H9 (cell line): ENCODE data around the gene MON1A. TPM values are rescaled to one million over a fixed set of nuclear protein-coding genes. Genes with fewer than 3 reads are reported as not detected.

Experiments
- DNase-seq: peaks from one replicate; pipeline ENCODE4 v3.0.0-alpha.2; 2017
- H2AFZ ChIP-seq: one replicate; pipeline ENCODE4 v1.6.1; 2013; ENCODE audit warnings: mild to moderate bottlenecking, low read length, control low read depth, moderate library complexity
- H2AK5ac ChIP-seq: 2 replicates; pipeline ENCODE4 v1.6.1; 2013; ENCODE audit warnings: low read length, control low read depth, mixed read lengths; ENCODE audit not compliant: insufficient read length
- H2BK120ac ChIP-seq: one replicate; pipeline ENCODE4 v1.6.1; 2013; ENCODE audit warnings: low read depth, mild to moderate bottlenecking, low read length, control low read depth, inconsistent platforms; ENCODE audit not compliant: poor library complexity, severe bottlenecking
- H2BK12ac ChIP-seq: 2 replicates; pipeline ENCODE4 v1.6.1; 2013; ENCODE audit warnings: low read length, control low read depth, mixed read lengths, low read depth; ENCODE audit not compliant: insufficient read length
- H2BK15ac ChIP-seq: 2 replicates; pipeline ENCODE4 v1.6.1; 2013; ENCODE audit warnings: low read depth, low read length, control low read depth
- H2BK20ac ChIP-seq: one replicate; pipeline ENCODE4 v1.6.1; 2013; ENCODE audit warnings: low read depth, mild to moderate bottlenecking, low read length, control low read depth, inconsistent platforms; ENCODE audit not compliant: poor library complexity, severe bottlenecking
- H2BK5ac ChIP-seq: 2 replicates; pipeline ENCODE4 v1.6.1; 2013; ENCODE audit warnings: low read length, control low read depth, mixed read lengths; ENCODE audit not compliant: insufficient read length
- H3K14ac ChIP-seq: 2 replicates; pipeline ENCODE4 v1.6.1; 2013; ENCODE audit warnings: low read length, control low read depth; ENCODE audit not compliant: insufficient read depth
- H3K18ac ChIP-seq: 2 replicates; pipeline ENCODE4 v1.6.1; 2013; ENCODE audit warnings: low read depth, mild to moderate bottlenecking, mixed read lengths, low read length, control low read depth; ENCODE audit not compliant: insufficient read length
- H3K23ac ChIP-seq: 2 replicates; pipeline ENCODE4 v1.6.1; 2013; ENCODE audit warnings: low read length, control low read depth, mixed read lengths, low read depth; ENCODE audit not compliant: insufficient read length
- H3K23me2 ChIP-seq: 2 replicates; pipeline ENCODE4 v1.6.1; 2013; ENCODE audit warnings: low read depth, mild to moderate bottlenecking, mixed read lengths, low read length, control low read depth; ENCODE audit not compliant: insufficient read length, poor library complexity, severe bottlenecking
- H3K27ac ChIP-seq: 2 replicates; pipeline ENCODE4 v1.5.1; 2013; ENCODE audit warnings: low read length, control low read depth, mixed read lengths, low read depth; ENCODE audit not compliant: insufficient read length
- H3K27me3 ChIP-seq: 2 replicates; pipeline ENCODE4 v1.6.1; 2013; ENCODE audit warnings: low read length, control low read depth, inconsistent platforms; ENCODE audit not compliant: insufficient read depth
- H3K4ac ChIP-seq: 2 replicates; pipeline ENCODE4 v1.6.1; 2013; ENCODE audit warnings: low read depth, mild to moderate bottlenecking, control low read depth, inconsistent platforms, low read length, moderate library complexity
- H3K4me1 ChIP-seq: 2 replicates; pipeline ENCODE4 v1.6.1; 2013; ENCODE audit warnings: low read length, control low read depth, inconsistent platforms; ENCODE audit not compliant: insufficient read depth
- H3K4me2 ChIP-seq: 2 replicates; pipeline ENCODE4 v1.6.1; 2013; ENCODE audit warnings: low read length, control low read depth, mixed read lengths; ENCODE audit not compliant: insufficient read length, insufficient read depth
- H3K56ac ChIP-seq: 2 replicates; pipeline ENCODE4 v1.6.1; 2013; ENCODE audit warnings: low read depth, mild to moderate bottlenecking, mixed read lengths, low read length, control low read depth; ENCODE audit not compliant: insufficient read length
- H3K79me1 ChIP-seq: 2 replicates; pipeline ENCODE4 v1.6.1; 2013; ENCODE audit warnings: low read depth, mild to moderate bottlenecking, moderate library complexity, low read length, control low read depth, inconsistent platforms; ENCODE audit not compliant: insufficient read depth, poor library complexity, severe bottlenecking
- H3K79me2 ChIP-seq: 2 replicates; pipeline ENCODE4 v1.6.1; 2013; ENCODE audit warnings: low read length, control low read depth, inconsistent platforms; ENCODE audit not compliant: insufficient read depth
- H3K9ac ChIP-seq: 2 replicates; pipeline ENCODE4 v1.6.1; 2013; ENCODE audit warnings: low read length, control low read depth, mixed read lengths; ENCODE audit not compliant: insufficient read length; ENCODE audit errors: extremely low read depth
- H3K9me3 ChIP-seq: one replicate; pipeline ENCODE4 v1.6.1; 2013; ENCODE audit warnings: low read depth, low read length, inconsistent platforms; ENCODE audit not compliant: control insufficient read depth
- H3T11ph ChIP-seq: one replicate; pipeline ENCODE4 v1.6.1; 2013; ENCODE audit warnings: mild to moderate bottlenecking, low read length, control low read depth, inconsistent platforms
- H4K20me1 ChIP-seq: one replicate; pipeline ENCODE4 v1.6.1; 2013; ENCODE audit not compliant: control insufficient read depth, insufficient read length, insufficient read depth
- H4K5ac ChIP-seq: 2 replicates; pipeline ENCODE4 v1.6.1; 2013; ENCODE audit warnings: low read depth, mild to moderate bottlenecking, mixed read lengths, low read length, control low read depth; ENCODE audit not compliant: insufficient read length
- H4K8ac ChIP-seq: replicated peaks from 2 replicates; pipeline ENCODE4 v1.6.1; 2013; ENCODE audit warnings: low read length, control low read depth, mixed read lengths, low read depth; ENCODE audit not compliant: insufficient read length
- H4K91ac ChIP-seq: 2 replicates; pipeline ENCODE4 v1.6.1; 2013; ENCODE audit warnings: low read depth, mild to moderate bottlenecking, moderate library complexity, mixed read lengths, low read length, control low read depth; ENCODE audit not compliant: insufficient read length
- H3K27ac Mint-ChIP-seq, 3 experiments: 2 replicates in 2 of 3; 3 replicates in 1 of 3; pipeline ENCODE4 v1.8.0; 2020 to 2021; ENCODE audit warnings: mixed read lengths in 3 of 3, mild to moderate bottlenecking in 1 of 3, moderate library complexity in 1 of 3
- H3K27me3 Mint-ChIP-seq: 2 replicates; pipeline ENCODE4 v1.8.0; 2021; ENCODE audit warnings: low read depth, mild to moderate bottlenecking, moderate library complexity, mixed read lengths
- H3K36me3 Mint-ChIP-seq, 3 experiments: 2 replicates in 2 of 3; 3 replicates in 1 of 3; pipeline ENCODE4 v1.8.0; 2020 to 2021; ENCODE audit warnings: low read depth in 3 of 3, mixed read lengths in 3 of 3; ENCODE audit not compliant: insufficient read depth in 1 of 3
- H3K4me1 Mint-ChIP-seq, 2 experiments: 2 replicates each; pipeline ENCODE4 v1.8.0; 2020; ENCODE audit warnings: mixed read lengths in 2 of 2
- H3K4me3 Mint-ChIP-seq, 2 experiments: 2 replicates in 1 of 2; 3 replicates in 1 of 2; pipeline ENCODE4 v1.8.0; 2020 to 2021; ENCODE audit warnings: mild to moderate bottlenecking in 2 of 2, mixed read lengths in 2 of 2, moderate library complexity in 1 of 2
- H3K9me3 Mint-ChIP-seq, 2 experiments: 2 replicates in 1 of 2; 3 replicates in 1 of 2; pipeline ENCODE4 v1.8.0; 2020; ENCODE audit warnings: mild to moderate bottlenecking in 2 of 2, mixed read lengths in 2 of 2, moderate library complexity in 1 of 2
- CTCF ChIP-seq: fragments of 200-600 bp; sonication (generic); conservative IDR thresholded peaks from 3 replicates; pipeline ENCODE4 v1.8.0; 2021; ENCODE audit warnings: antibody characterized with exemption, mild to moderate bottlenecking
- WGBS: extraction: QIAGEN DNeasy Blood & Tissue Kit; methylation state at CpG from one replicate; pipeline ENCODE4 v1.1.7; 2013; ENCODE audit warnings: missing lambda C conversion rate, low lambda C conversion rate, mixed read lengths; ENCODE audit not compliant: insufficient read length; ENCODE audit errors: extremely low coverage; 5-methylcytosine and 5-hydroxymethylcytosine counted together
- total RNA-seq: library from RNA; stranded (reverse); gene quantifications from 2 replicates; pipeline ENCODE4 v1.2.1, GENCODE V29; 2021

The MON1A gene
- total RNA-seq, 1 experiment from 2014 or later: 10.0 TPM

GRCh38 chr3:49939858-49940666 is 10.5 kb upstream of the MON1A start, which contains the start of gene RBM6:
Gene RBM6, plus strand, starts transcription at chr3:49940150. Its CDS starts 22,492 bp downstream, at chr3:49962642.
- Histone ChIP-seq H3K9me3 (no peaks in the 10 kb centered on the region), H2AFZ (no peak within 1 kb of the TSS), H4K20me1 (no peaks in the 10 kb centered on the region), H3K23ac (no peak within 1 kb of the TSS), H3K4ac (no peak within 1 kb of the TSS), H4K5ac (no peak within 1 kb of the TSS), H3K56ac (no peak within 1 kb of the TSS), H3T11ph (no peak within 1 kb of the TSS), H3K27me3 (no peaks in the 10 kb centered on the region), H3K79me2 (peaks cover 23% of the 10 kb centered on the region; the same call in 1 of the 2 replicates), H3K23me2 (peaks cover 3% of the 10 kb centered on the region), H3K4me2 (peak within 1 kb of the TSS; percentile 80), H2AK5ac (no peak within 1 kb of the TSS), H3K14ac (peak within 1 kb of the TSS; percentile 41; the same call in 1 of the 2 replicates), H3K4me1 (no peaks in the 10 kb centered on the region), H3K9ac (peak within 1 kb of the TSS; percentile 87), H2BK12ac (no peak within 1 kb of the TSS), H3K79me1 (no peaks in the 10 kb centered on the region), H3K27ac (no peak within 1 kb of the TSS), H2BK15ac (no peak within 1 kb of the TSS), H2BK20ac (no peak within 1 kb of the TSS), H4K91ac (no peak within 1 kb of the TSS), H2BK5ac (no peak within 1 kb of the TSS), H3K18ac (peak within 1 kb of the TSS; percentile 55), H2BK120ac (no peak within 1 kb of the TSS), H4K8ac (no peak within 1 kb of the TSS)
- H3K9me3 Mint-ChIP-seq: no peaks in the 10 kb centered on the region; a peak in 1 of 5 replicates
- no peaks in the 10 kb centered on the region for H3K27me3 Mint-ChIP-seq
- TF ChIP-seq CTCF: no peak
- H3K4me1 Mint-ChIP-seq: peaks cover 4 to 9% of the 10 kb centered on the region in 2 experiments
- peak; percentile 99 for DNase-seq
- peaks cover 12 to 14% (median 12%) of the 10 kb centered on the region in 3 experiments; a peak in 5 of 7 replicates for H3K36me3 Mint-ChIP-seq
- H3K27ac Mint-ChIP-seq: peak within 1 kb of the TSS; percentile 96 to 98 (median 97)
- no CpG with 5 or more reads among the region's 74 CpGs for WGBS
- peak within 1 kb of the TSS; percentile 97 to 99 for H3K4me3 Mint-ChIP-seq
